ENCODE data around the gene KDELR1. TPM values are rescaled to one million over a fixed set of nuclear protein-coding genes. Genes with fewer than 3 reads are reported as not detected.
A peak's percentile ranks its signal among the peaks of the same experiment; 100 is the strongest.

The KDELR1 gene
- total RNA-seq (100 to 1,000 TPM in 1 of 4 donors, 10 to 100 TPM in 3; 82.3 to 101 (median 90.1) TPM), polyA plus RNA-seq (82.4 TPM)
- long read RNA-seq, donor 1, transcript KDELR1-201 (5 exons, 1,557 nt), result major isoform, 78 of 95 reads
- long read RNA-seq, donor 1, transcript KDELR1-203 (4 exons, 1,594 nt), result minor isoform, 6 of 95 reads
- long read RNA-seq, donor 1, partial matches to known transcripts, result 8 of 95 reads
- long read RNA-seq, donor 1, other reads (novel, unspliced or antisense), result 3 of 95 reads
- long read RNA-seq, donor 2, transcript KDELR1-201 (5 exons, 1,557 nt), result major isoform, 50 of 57 reads
- long read RNA-seq, donor 2, partial matches to known transcripts, result 1 of 57 reads
- long read RNA-seq, donor 2, other reads (novel, unspliced or antisense), result 6 of 57 reads
- long read RNA-seq, donor 3, transcript KDELR1-201 (5 exons, 1,557 nt), result major isoform, 85 of 108 reads
- long read RNA-seq, donor 3, transcript KDELR1-203 (4 exons, 1,594 nt), result minor isoform, 21 of 108 reads
- long read RNA-seq, donor 3, partial matches to known transcripts, result 1 of 108 reads
- long read RNA-seq, donor 3, other reads (novel, unspliced or antisense), result 1 of 108 reads
- long read RNA-seq, donor 4, transcript KDELR1-201 (5 exons, 1,557 nt), result major isoform, 74 of 78 reads
- long read RNA-seq, donor 4, partial matches to known transcripts, result 0 of 78 reads
- long read RNA-seq, donor 4, other reads (novel, unspliced or antisense), result 1 of 78 reads

DNA sequence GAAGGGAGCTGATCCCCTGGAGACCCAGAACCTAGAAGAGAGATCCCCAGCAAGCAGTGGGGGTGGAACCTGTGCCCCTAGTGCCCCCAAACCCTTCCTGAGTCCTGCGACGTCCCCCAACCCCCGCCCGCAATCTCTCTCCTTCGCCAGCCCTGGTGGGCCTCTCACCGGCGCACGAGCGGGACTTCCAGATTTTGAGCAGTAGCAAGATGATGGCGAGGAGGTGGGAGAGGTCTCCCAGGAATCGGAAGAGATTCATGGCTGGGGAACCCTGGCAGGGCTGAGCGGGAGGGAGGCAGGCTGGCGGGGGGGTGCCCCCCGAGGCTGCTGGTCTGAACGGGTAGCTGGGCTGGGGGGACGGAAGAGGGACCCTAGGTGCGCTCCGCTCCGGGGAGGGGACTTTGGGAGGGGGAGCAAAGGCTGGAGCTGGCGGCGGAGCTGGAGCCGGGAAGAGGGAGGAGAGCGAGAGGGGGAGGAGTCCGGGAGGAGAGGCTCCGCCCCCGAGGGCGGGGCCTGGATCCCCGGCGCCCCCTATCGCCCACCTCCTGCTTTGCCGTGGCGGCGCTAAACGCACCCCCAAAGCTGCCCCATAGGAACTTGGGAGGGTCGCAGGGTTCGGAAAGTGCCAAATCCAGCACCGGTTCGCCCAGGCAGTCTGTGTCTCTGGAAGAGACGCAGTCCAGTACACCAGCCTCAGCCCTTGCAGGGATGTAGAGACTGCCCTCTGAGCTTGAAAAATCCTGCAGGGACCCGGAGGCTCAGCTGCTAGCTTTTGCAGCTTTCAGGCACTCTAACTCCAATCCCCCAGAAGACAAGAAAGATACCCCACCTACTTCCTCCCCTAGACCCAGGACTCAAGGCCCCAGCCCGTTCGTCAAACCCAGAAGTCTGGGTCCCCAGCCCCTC is at the start of gene KDELR1:
Gene KDELR1, minus strand, starts transcription at position 452 of the 906 bp plus-strand sequence. Its CDS starts 193 bp downstream, at position 259.
- no peaks in the 10 kb centered on the region for H3K27me3 ChIP-seq (ENCODE audit: control insufficient read depth, insufficient read depth)
- ATAC-seq (peak; percentile 93), DNase-seq (peak; percentile 81 to 92 (median 88))
- WGBS, result 4% methylated on average over 42 of the region's 42 CpGs
- peak within 1 kb of the TSS; percentile 93 for H3K27ac ChIP-seq (ENCODE audit: low read length)
- H3K9me3 ChIP-seq (ENCODE audit: control insufficient read depth, low read length), result no peaks in the 10 kb centered on the region
- no peaks in the 10 kb centered on the region for H3K4me1 ChIP-seq (ENCODE audit: control insufficient read depth, insufficient read depth, low read length)
- H3K4me3 ChIP-seq (ENCODE audit: low read length), result peak within 1 kb of the TSS; percentile 86
- intact Hi-C loops (cut with DNase I), result no loop called here

DNA sequence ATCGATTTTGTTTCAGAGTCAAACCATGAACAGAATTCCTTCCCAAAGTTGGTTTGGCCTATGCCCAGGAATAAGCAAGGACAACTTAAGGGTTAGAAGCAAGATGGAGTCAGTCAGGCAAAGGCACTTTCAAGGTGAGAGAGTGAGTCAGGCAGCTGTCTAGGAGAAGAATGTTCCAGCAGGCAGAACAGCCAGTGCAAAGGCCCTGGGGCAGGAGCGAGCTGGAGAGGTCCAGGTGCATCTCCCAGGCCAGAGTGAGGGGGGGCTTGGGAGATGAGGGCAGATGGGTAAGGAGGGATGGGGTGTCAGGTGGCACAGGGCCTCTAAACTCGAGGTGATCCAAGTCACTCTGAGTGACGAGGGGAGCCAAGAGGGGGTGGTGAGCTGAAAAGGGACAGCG is 45.2 kb upstream of the KDELR1 start:
- 90% methylated on average over 5 of the region's 5 CpGs for WGBS
- DNase-seq (no peak), ATAC-seq (no peak)
- intact Hi-C loops (cut with DNase I), result no loop called here
- Histone ChIP-seq H3K27me3 (ENCODE audit: control insufficient read depth, insufficient read depth) (no peaks in the 10 kb centered on the region), H3K4me3 (ENCODE audit: low read length) (no peak overlapping the region), H3K27ac (ENCODE audit: low read length) (no peak overlapping the region), H3K4me1 (ENCODE audit: control insufficient read depth, insufficient read depth, low read length) (no peaks in the 10 kb centered on the region), H3K9me3 (ENCODE audit: control insufficient read depth, low read length) (no peaks in the 10 kb centered on the region)

DNA sequence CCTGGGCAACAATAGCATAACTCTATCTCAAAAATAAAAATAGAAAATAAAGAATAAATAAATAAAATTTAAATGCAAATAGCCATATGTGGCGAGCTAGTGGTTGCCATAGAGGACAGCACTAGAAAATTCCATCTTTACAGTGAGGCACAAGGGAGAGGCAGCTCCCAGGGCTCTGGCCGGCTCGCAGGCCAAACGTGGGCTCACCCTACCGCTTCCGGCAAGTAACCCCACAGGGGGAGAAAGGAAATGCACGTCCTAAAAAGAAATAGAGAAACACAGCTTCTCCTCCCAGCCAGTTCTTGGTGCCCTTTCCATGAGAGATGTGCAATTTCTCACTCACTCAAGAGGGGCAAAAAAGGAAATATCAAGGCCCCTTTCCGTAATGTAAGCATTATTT is 42.0 kb upstream of the KDELR1 start:
- H3K4me1 ChIP-seq (ENCODE audit: control insufficient read depth, insufficient read depth, low read length), result no peaks in the 10 kb centered on the region

DNA sequence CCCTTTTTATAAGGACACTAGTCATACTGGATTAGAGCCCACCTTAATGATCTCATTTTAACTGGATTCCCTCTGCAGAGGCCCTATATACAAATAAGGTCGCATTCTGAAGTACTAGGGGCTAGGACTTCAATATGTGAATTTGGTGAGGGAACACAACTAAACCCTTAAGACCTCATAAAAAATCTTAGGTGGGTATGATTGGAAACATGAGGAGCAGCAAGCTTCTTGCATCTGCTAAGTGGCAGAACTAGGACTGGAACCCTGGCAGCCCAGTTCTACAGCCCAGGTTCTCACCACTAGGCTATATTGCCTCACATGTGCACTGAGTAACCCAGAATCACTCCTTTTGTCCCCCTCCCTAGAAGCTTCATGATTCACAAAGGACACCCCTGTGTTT is 37.3 kb upstream of the KDELR1 start:
- 91% methylated on average over 1 of the region's 1 CpG for WGBS
- no peak overlapping the region for H3K4me3 ChIP-seq (ENCODE audit: low read length)
- intact Hi-C loops (cut with DNase I), result no loop called here
- H3K27ac ChIP-seq (ENCODE audit: low read length), result no peak overlapping the region
- no peaks in the 10 kb centered on the region for H3K27me3 ChIP-seq (ENCODE audit: control insufficient read depth, insufficient read depth)
- peaks cover 1% of the 10 kb centered on the region for H3K4me1 ChIP-seq (ENCODE audit: control insufficient read depth, insufficient read depth, low read length)
- ATAC-seq, result no peak
- H3K9me3 ChIP-seq (ENCODE audit: control insufficient read depth, low read length), result no peaks in the 10 kb centered on the region
- DNase-seq, result no peak

More for the DNA sequence above, 42.0 kb upstream of the KDELR1 start:
- ATAC-seq, result no peak
- Histone ChIP-seq H3K9me3 (ENCODE audit: control insufficient read depth, low read length) (no peaks in the 10 kb centered on the region), H3K4me3 (ENCODE audit: low read length) (no peak overlapping the region), H3K27ac (ENCODE audit: low read length) (no peak overlapping the region), H3K27me3 (ENCODE audit: control insufficient read depth, insufficient read depth) (no peaks in the 10 kb centered on the region)
- intact Hi-C loops (cut with DNase I), result no loop called here
- WGBS, result 62% methylated on average over 8 of the region's 8 CpGs
- no peak for DNase-seq

DNA sequence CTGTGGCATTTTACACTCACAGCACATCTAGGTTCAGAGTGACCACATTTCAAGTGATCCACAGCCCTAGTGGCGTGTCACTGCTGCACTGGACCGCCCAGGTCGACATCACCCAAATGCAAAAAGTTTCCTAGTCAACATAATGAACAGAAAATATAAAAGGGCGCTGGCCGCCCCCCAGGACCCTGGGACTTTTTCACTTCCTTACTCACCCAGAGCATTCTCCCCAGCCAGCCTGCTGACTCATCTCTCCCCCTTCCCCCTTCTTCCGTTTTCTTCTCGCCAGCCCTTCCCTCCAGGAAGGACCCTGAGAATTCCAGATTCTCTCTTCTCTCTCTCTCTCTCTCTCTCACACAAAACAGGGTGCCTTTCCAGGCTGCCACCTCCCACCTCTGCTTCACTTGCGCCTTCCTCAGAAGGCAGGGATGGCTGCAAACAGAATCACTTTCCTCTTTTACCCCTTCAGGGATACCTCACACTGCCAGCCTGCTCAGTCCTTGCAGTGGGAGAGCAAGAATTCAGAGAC is 33.4 kb upstream of the KDELR1 start:
- peak overlapping the region; percentile 27 for H3K27ac ChIP-seq (ENCODE audit: low read length)
- intact Hi-C loops (cut with DNase I), result no loop called here
- no peak overlapping the region for H3K4me3 ChIP-seq (ENCODE audit: low read length)
- DNase-seq (peak in 1 of 3 donors; percentile 55), ATAC-seq (peak; percentile 40 to 68)
- 28% methylated on average over 8 of the region's 8 CpGs for WGBS
- H3K4me1 ChIP-seq (ENCODE audit: control insufficient read depth, insufficient read depth, low read length), result peaks cover 1% of the 10 kb centered on the region
- H3K9me3 ChIP-seq (ENCODE audit: control insufficient read depth, low read length), result no peaks in the 10 kb centered on the region
- H3K27me3 ChIP-seq (ENCODE audit: control insufficient read depth, insufficient read depth), result no peaks in the 10 kb centered on the region

DNA sequence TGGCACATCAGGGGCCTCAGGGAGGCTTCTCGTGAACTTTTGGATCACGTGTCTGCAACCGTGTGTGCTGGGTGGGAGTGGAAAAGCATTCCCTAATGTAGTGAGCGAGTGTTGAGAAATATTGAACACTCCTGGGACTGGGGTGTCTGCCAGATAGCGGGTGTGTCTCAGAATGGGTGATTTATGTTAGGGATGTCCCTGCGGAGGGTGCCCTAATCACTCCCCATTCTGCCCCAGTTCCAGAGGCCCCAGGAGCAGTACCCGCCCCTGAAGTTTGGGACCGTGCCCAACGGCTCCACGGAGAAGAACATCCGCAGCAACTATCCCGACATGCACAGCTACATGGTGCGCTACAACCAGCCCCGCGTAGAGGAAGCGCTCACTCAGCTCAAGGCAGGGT is 30.2 kb upstream of the KDELR1 start:
- 73% methylated on average over 16 of the region's 16 CpGs for WGBS
- no peaks in the 10 kb centered on the region for H3K27me3 ChIP-seq (ENCODE audit: control insufficient read depth, insufficient read depth)
- H3K27ac ChIP-seq (ENCODE audit: low read length), result no peak overlapping the region
- H3K9me3 ChIP-seq (ENCODE audit: control insufficient read depth, low read length), result no peaks in the 10 kb centered on the region
- H3K4me3 ChIP-seq (ENCODE audit: low read length), result no peak overlapping the region
- intact Hi-C loops (cut with DNase I), result no loop called here
- DNase-seq, result no peak
- peaks cover 1% of the 10 kb centered on the region for H3K4me1 ChIP-seq (ENCODE audit: control insufficient read depth, insufficient read depth, low read length)
- ATAC-seq, result no peak

DNA sequence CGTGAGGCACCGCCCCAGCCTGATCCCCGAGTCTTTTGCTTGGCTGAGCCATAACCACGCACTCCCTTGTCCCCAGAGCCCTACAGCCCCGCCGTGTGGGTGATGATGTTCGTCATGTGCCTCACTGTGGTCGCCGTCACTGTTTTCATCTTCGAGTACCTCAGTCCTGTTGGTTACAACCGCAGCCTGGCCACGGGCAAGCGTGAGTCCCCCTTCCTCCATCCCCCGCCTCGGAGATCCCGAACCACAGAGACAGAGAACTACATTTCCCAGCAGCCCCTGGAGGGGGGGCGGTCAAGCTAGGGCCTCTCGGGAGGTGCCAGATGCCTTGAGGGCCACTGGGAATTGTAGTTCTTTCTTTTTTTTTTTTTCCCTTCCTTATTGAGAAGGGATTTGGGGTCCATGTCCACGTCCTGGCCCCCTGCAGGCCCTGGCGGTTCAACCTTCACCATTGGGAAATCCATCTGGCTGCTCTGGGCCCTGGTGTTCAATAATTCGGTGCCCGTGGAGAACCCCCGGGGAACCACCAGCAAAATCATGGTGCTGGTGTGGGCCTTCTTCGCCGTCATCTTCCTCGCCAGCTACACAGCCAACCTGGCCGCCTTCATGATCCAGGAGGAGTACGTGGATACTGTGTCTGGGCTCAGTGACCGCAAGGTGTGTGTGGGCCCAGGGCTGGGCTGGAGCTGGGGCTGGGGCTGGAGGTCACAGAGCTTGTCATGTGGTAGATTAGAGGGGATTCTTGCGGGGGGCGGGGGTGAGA is 28.0 kb upstream of the KDELR1 start:
- H3K4me1 ChIP-seq (ENCODE audit: control insufficient read depth, insufficient read depth, low read length), result no peaks in the 10 kb centered on the region
- H3K27ac ChIP-seq (ENCODE audit: low read length), result no peak overlapping the region
- 72% methylated on average over 31 of the region's 31 CpGs for WGBS
- no peaks in the 10 kb centered on the region for H3K27me3 ChIP-seq (ENCODE audit: control insufficient read depth, insufficient read depth)
- intact Hi-C loops (cut with DNase I), result no loop called here
- DNase-seq, result peak; percentile 41 to 79 (median 77)
- H3K9me3 ChIP-seq (ENCODE audit: control insufficient read depth, low read length), result no peaks in the 10 kb centered on the region
- no peak overlapping the region for H3K4me3 ChIP-seq (ENCODE audit: low read length)
- ATAC-seq, result peak; percentile 10 to 36

DNA sequence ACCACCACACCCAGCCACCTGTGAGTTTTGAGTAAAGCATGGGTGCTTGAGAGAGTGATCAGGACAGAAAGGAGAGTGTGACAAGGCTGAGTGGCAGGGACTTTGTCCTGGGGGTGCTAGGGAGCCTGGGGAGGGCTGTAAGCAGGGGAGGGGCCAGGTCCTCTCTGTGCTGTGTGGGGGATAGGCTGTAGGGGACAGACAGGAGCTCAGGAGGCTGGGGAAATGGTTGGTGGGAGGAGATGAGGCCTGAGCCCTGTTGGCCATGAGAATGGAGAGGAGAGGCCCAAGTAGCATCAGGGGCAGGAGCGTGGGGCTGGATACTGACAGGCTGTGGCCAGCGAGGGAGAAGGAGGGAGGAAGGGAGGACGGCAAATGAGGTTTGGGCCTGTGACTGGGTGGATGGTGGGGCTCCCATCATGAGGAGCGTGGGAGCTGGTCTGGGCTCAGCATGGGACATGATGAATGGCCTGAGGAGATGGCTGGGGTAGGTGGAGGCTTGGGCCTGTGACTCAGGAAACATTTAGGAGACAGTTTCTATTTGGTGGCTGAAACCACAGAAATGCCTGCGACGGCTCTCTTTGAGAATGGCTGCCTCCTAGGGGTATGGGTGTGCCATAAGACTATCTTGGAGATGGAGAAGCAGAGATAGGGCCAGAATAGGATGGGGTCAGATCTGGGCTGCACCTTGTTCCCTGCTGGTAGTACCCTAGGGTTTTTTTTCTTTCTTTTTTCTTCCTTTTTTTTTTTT is 27.1 kb upstream of the KDELR1 start:
- no peaks in the 10 kb centered on the region for H3K27me3 ChIP-seq (ENCODE audit: control insufficient read depth, insufficient read depth)
- H3K4me1 ChIP-seq (ENCODE audit: control insufficient read depth, insufficient read depth, low read length), result no peaks in the 10 kb centered on the region
- no peak overlapping the region for H3K4me3 ChIP-seq (ENCODE audit: low read length)
- DNase-seq (no peak), ATAC-seq (no peak)
- intact Hi-C loops (cut with DNase I), result no loop called here
- WGBS, result 84% methylated on average over 6 of the region's 6 CpGs
- no peak overlapping the region for H3K27ac ChIP-seq (ENCODE audit: low read length)
- no peaks in the 10 kb centered on the region for H3K9me3 ChIP-seq (ENCODE audit: control insufficient read depth, low read length)

DNA sequence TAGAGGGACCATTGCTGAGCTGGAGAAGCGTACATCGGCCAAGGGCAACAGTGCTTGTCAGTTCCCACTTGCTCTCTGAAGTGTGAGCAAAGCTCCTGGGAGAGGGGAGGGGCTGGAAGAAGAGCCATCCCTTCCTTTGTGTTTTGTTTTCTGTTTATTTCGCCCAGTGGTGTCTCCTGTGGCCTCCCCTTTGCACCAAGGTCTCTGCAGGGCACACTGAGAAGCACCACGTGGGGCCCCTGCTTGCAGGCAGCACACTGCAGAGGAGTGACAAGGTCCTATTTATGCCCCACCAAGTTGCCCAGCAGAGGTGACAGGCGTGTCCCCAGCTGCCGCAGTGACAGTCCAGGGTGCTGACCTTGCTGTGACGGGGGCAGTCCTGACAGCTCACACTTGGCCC is 26.1 kb upstream of the KDELR1 start:
- Histone ChIP-seq H3K4me3 (ENCODE audit: low read length) (no peak overlapping the region), H3K9me3 (ENCODE audit: control insufficient read depth, low read length) (no peaks in the 10 kb centered on the region), H3K4me1 (ENCODE audit: control insufficient read depth, insufficient read depth, low read length) (no peaks in the 10 kb centered on the region), H3K27ac (ENCODE audit: low read length) (no peak overlapping the region), H3K27me3 (ENCODE audit: control insufficient read depth, insufficient read depth) (no peaks in the 10 kb centered on the region)
- intact Hi-C loops (cut with DNase I), result no loop called here
- ATAC-seq (no peak), DNase-seq (no peak)
- WGBS, result 67% methylated on average over 7 of the region's 7 CpGs
